Ovary (tissue), 3 donors: ENCODE results near the gene UCN.

Experiments used
- POLR2A ChIP-seq: fragments of 450-650 bp; IDR thresholded peaks from one replicate; pipeline ENCODE4 v1.6.1; 2017; ENCODE audit warnings: antibody characterized with exemption, mild to moderate bottlenecking, moderate library complexity
- TF ChIP-seq, protein P1 (sequence below), 3 donors: fragments of 450-650 bp in 2 of 3; fragments of 200-600 bp in 1 of 3; IDR thresholded peaks; one replicate each; pipeline versions ENCODE4 v1.5.1 to v1.8.0; 2016 to 2022; ENCODE audit warnings: antibody characterized with exemption in 3 of 3, mild to moderate bottlenecking in 1 of 3
- donor health status: DM: no; HTN: no; CAD: no.

DNA sequence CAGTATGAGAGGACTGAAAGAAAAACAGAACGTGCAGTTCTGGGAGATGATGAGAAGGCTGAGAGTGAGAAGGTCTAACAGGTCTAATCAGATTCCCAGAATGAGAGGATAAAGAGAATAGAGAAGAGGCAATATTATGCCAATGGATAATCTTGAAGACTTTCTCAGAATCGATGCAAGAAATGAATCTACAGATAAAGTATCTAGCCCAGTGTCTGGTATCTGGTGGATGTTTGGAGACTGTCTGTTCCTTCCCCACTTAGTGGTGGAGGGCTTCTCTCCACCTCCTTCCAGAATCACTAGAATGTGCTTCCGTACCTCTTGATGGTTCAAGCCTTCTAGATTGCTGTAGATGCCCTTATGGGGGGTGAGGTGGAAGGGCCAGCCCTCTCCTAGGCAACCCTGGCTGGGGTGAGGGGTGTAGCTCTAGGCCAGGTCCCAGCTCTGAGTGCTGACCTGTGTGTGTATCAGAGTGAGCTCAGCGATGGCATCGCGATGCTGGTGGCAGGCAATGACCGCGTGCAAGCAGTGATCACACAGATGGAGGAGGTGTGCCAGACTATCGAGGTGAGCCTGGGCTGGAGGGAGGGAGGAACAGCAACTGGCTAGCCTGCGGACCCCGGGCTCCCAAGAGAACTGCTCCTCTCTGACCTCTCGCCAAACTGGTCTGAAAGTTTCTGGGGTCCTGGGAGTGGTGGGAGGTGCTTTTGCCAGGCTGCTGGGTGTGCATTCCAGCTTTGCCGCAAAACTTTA lies 3.6 kb downstream of the UCN start:
- TF ChIP-seq, protein P1, sequence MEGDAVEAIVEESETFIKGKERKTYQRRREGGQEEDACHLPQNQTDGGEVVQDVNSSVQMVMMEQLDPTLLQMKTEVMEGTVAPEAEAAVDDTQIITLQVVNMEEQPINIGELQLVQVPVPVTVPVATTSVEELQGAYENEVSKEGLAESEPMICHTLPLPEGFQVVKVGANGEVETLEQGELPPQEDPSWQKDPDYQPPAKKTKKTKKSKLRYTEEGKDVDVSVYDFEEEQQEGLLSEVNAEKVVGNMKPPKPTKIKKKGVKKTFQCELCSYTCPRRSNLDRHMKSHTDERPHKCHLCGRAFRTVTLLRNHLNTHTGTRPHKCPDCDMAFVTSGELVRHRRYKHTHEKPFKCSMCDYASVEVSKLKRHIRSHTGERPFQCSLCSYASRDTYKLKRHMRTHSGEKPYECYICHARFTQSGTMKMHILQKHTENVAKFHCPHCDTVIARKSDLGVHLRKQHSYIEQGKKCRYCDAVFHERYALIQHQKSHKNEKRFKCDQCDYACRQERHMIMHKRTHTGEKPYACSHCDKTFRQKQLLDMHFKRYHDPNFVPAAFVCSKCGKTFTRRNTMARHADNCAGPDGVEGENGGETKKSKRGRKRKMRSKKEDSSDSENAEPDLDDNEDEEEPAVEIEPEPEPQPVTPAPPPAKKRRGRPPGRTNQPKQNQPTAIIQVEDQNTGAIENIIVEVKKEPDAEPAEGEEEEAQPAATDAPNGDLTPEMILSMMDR (IDR thresholded peaks at IDR 0.05): no peak
- no peak for TF ChIP-seq POLR2A
